Neural progenitor cell (in vitro differentiated cells): ENCODE results near the gene FUT7. TPM values are rescaled to one million over a fixed set of nuclear protein-coding genes. Genes with fewer than 3 reads are reported as not detected.

Experiments used
- DNase-seq: peaks from one replicate; pipeline ENCODE4 v3.0.0-alpha.2; 2016; ENCODE audit warnings: low spot score
- H2AFZ ChIP-seq: fragments of 200-600 bp; sonication (generic); replicated peaks from 2 replicates; pipeline ENCODE4 v1.6.1; 2016; ENCODE audit warnings: antibody characterized with exemption
- H3F3A ChIP-seq: fragments of 200-600 bp; sonication (generic); 2 replicates; pipeline ENCODE4 v1.6.1; 2016; ENCODE audit warnings: antibody characterized with exemption, low read depth
- H3K27ac ChIP-seq: fragments of 200-600 bp; sonication (generic); 2 replicates; pipeline ENCODE4 v1.5.1; 2016; ENCODE audit warnings: mild to moderate bottlenecking
- H3K27me3 ChIP-seq: fragments of 200-600 bp; sonication (generic); 2 replicates; pipeline ENCODE4 v1.6.1; 2016; ENCODE audit warnings: mild to moderate bottlenecking, moderate library complexity
- H3K36me3 ChIP-seq: fragments of 200-600 bp; sonication (generic); 2 replicates; pipeline ENCODE4 v1.5.1; 2016
- H3K4me1 ChIP-seq: fragments of 200-600 bp; sonication (generic); 2 replicates; pipeline ENCODE4 v1.6.1; 2016; ENCODE audit warnings: mixed run types
- H3K4me2 ChIP-seq: fragments of 200-600 bp; sonication (generic); 2 replicates; pipeline ENCODE4 v1.6.1; 2016
- H3K4me3 ChIP-seq: fragments of 200-600 bp; sonication (generic); 2 replicates; pipeline ENCODE4 v1.5.1; 2016
- H3K79me2 ChIP-seq: fragments of 200-600 bp; sonication (generic); 2 replicates; pipeline ENCODE4 v1.6.1; 2016; ENCODE audit warnings: low read depth
- H3K9ac ChIP-seq: fragments of 200-600 bp; sonication (generic); 2 replicates; pipeline ENCODE4 v1.6.1; 2016
- H3K9me3 ChIP-seq: fragments of 200-600 bp; sonication (generic); 2 replicates; pipeline ENCODE4 v1.5.1; 2016; ENCODE audit warnings: low read depth
- H4K20me1 ChIP-seq: fragments of 200-600 bp; sonication (generic); 2 replicates; pipeline ENCODE4 v1.6.1; 2016; ENCODE audit warnings: low read depth
- H3K27ac Mint-ChIP-seq: 3 replicates; pipeline ENCODE4 v1.8.0; 2021; ENCODE audit warnings: mixed read lengths
- H3K27me3 Mint-ChIP-seq: 2 replicates; pipeline ENCODE4 v1.8.0; 2022; ENCODE audit warnings: low read depth, mild to moderate bottlenecking, inconsistent platforms, moderate library complexity, mixed read lengths; ENCODE audit not compliant: insufficient read depth
- H3K36me3 Mint-ChIP-seq: 3 replicates; pipeline ENCODE4 v1.8.0; 2021; ENCODE audit warnings: mixed read lengths
- H3K4me1 Mint-ChIP-seq: 3 replicates; pipeline ENCODE4 v1.8.0; 2021; ENCODE audit warnings: mixed read lengths
- H3K4me3 Mint-ChIP-seq: 3 replicates; pipeline ENCODE4 v1.8.0; 2021; ENCODE audit warnings: mild to moderate bottlenecking, moderate library complexity, mixed read lengths
- H3K9me3 Mint-ChIP-seq: 3 replicates; pipeline ENCODE4 v1.8.0; 2020; ENCODE audit warnings: mixed read lengths
- CTCF ChIP-seq: fragments of 200-600 bp; sonication (generic); IDR thresholded peaks from 2 replicates; pipeline ENCODE4 v1.5.1; 2017; ENCODE audit warnings: antibody characterized with exemption, mild to moderate bottlenecking
- EZH2 ChIP-seq: fragments of 200-600 bp; sonication (generic); IDR thresholded peaks from 2 replicates; pipeline ENCODE4 v1.6.1; 2017; ENCODE audit warnings: antibody characterized with exemption, mild to moderate bottlenecking, moderate library complexity
- EZH2phosphoT487 ChIP-seq: fragments of 200-600 bp; sonication (generic); IDR thresholded peaks from 2 replicates; pipeline ENCODE4 v1.6.1; 2017; ENCODE audit warnings: antibody characterized with exemption
- total RNA-seq: library from RNA; depleted of rRNA; stranded (reverse); fragments of >200 nt; gene quantifications from 2 replicates; pipeline ENCODE4 v1.2.3, GENCODE V29; 2015; ENCODE audit warnings: low replicate concordance

FUT7 gene
- total RNA-seq, 1 donor from 2014 or later, result not detected

- peaks cover 11% of the 10 kb centered on the region for H3K4me1 ChIP-seq
- no peak within 1 kb of the TSS for H3K4me3 Mint-ChIP-seq
- peaks cover 10% of the 10 kb centered on the region for H3K4me1 Mint-ChIP-seq
- H3K4me3 ChIP-seq, result no peak within 1 kb of the TSS
- peaks cover 8% of the 10 kb centered on the region for H4K20me1 ChIP-seq
- H3F3A ChIP-seq, result peaks cover 4% of the 10 kb centered on the region
- H3K9me3 Mint-ChIP-seq, result no peaks in the 10 kb centered on the region
- no peak for TF ChIP-seq EZH2
- TF ChIP-seq EZH2phosphoT487, result no peak
- no peak for TF ChIP-seq CTCF
- no peak within 1 kb of the TSS for H3K9ac ChIP-seq
- peak within 1 kb of the TSS; percentile 39 for H2AFZ ChIP-seq
- H3K4me2 ChIP-seq, result peak within 1 kb of the TSS; percentile 65
- H3K9me3 ChIP-seq, result no peaks in the 10 kb centered on the region
- peaks cover 16% of the 10 kb centered on the region for H3K27me3 Mint-ChIP-seq
- H3K27ac ChIP-seq, result no peak within 1 kb of the TSS
- H3K36me3 Mint-ChIP-seq, result no peaks in the 10 kb centered on the region
- H3K79me2 ChIP-seq, result peaks cover 10% of the 10 kb centered on the region
- H3K27me3 ChIP-seq, result peaks cover 14% of the 10 kb centered on the region
- H3K27ac Mint-ChIP-seq, result no peak within 1 kb of the TSS
- H3K36me3 ChIP-seq, result no peaks in the 10 kb centered on the region
- peak; percentile 50 for DNase-seq
Measured at GRCh38 chr9:136996361-136997292, 35.3 kb downstream of the FUT7 start, which contains the start of gene CLIC3. CLIC3 (minus strand) TSS chr9:136996568; CDS start chr9:136996543, 25 bp downstream.

GRCh38 chr9:136995772-136996311 is 36.0 kb downstream of the FUT7 start:
- H3K4me3 ChIP-seq, result no peak overlapping the region
- peaks cover 19% of the 10 kb centered on the region for H3K27me3 Mint-ChIP-seq

GRCh38 chr9:136995362-136995761 is 36.5 kb downstream of the FUT7 start:
- Mint-ChIP-seq H3K27me3 (peaks cover 23% of the 10 kb centered on the region), H3K9me3 (peaks cover 3% of the 10 kb centered on the region), H3K4me3 (no peak overlapping the region), H3K4me1 (peaks cover 10% of the 10 kb centered on the region), H3K36me3 (no peaks in the 10 kb centered on the region), H3K27ac (no peak overlapping the region)
- no peak overlapping the region for H3K4me2 ChIP-seq
- H3K79me2 ChIP-seq, result peaks cover 10% of the 10 kb centered on the region
- H3K9me3 ChIP-seq, result no peaks in the 10 kb centered on the region
- TF ChIP-seq CTCF (no peak), EZH2phosphoT487 (no peak), EZH2 (no peak)
- no peak overlapping the region for H3K9ac ChIP-seq
- H3F3A ChIP-seq, result peaks cover 15% of the 10 kb centered on the region
- no peak overlapping the region for H2AFZ ChIP-seq
- H3K4me3 ChIP-seq, result no peak overlapping the region
- no peaks in the 10 kb centered on the region for H3K36me3 ChIP-seq
- peaks cover 11% of the 10 kb centered on the region for H3K4me1 ChIP-seq
- H4K20me1 ChIP-seq, result peaks cover 8% of the 10 kb centered on the region
- no peak overlapping the region for H3K27ac ChIP-seq
- peaks cover 21% of the 10 kb centered on the region for H3K27me3 ChIP-seq
- no peak for DNase-seq

More at GRCh38 chr9:136995772-136996311, 36.0 kb downstream of the FUT7 start:
- TF ChIP-seq EZH2phosphoT487 (no peak), CTCF (no peak), EZH2 (no peak)
- no peak overlapping the region for H3K4me3 Mint-ChIP-seq
- H3K4me2 ChIP-seq, result no peak overlapping the region
- H3K27me3 ChIP-seq, result peaks cover 21% of the 10 kb centered on the region
- H3K9me3 ChIP-seq, result no peaks in the 10 kb centered on the region
- no peak overlapping the region for H3K9ac ChIP-seq
- H3K9me3 Mint-ChIP-seq, result no peaks in the 10 kb centered on the region
- no peak overlapping the region for H2AFZ ChIP-seq
- H3F3A ChIP-seq, result peaks cover 10% of the 10 kb centered on the region
- H3K4me1 ChIP-seq, result peaks cover 11% of the 10 kb centered on the region
- no peaks in the 10 kb centered on the region for H3K36me3 Mint-ChIP-seq
- H3K4me1 Mint-ChIP-seq, result peaks cover 10% of the 10 kb centered on the region
- no peak overlapping the region for H3K27ac ChIP-seq
- DNase-seq, result no peak
- no peaks in the 10 kb centered on the region for H3K36me3 ChIP-seq
- no peak overlapping the region for H3K27ac Mint-ChIP-seq
- H4K20me1 ChIP-seq, result peaks cover 8% of the 10 kb centered on the region
- H3K79me2 ChIP-seq, result peaks cover 10% of the 10 kb centered on the region
